GM18868 (cell line): ENCODE data around the gene KLHL41.
"Not testable (repeated sequence)": the region's sequence is repeated elsewhere in the genome, so short reads cannot be mapped to it uniquely, and the experiment has no call there.

Source experiments
- ATAC-seq: cut with Tn5 transposase; IDR thresholded peaks from one replicate; pipeline ENCODE4 v1.9.1; 2021; ENCODE audit warnings: mild to moderate bottlenecking, moderate library complexity; ENCODE audit not compliant: unreplicated experiment

KLHL41 gene

GRCh38 chr2:169507698-169508097, 1.8 kb upstream of the KLHL41 start:
- ATAC-seq, result no peak

- no peak for ATAC-seq
These were observed 453 bp downstream of the KLHL41 start for GRCh38 chr2:169509955-169510354.

- ATAC-seq, result no peak
These were observed 994 bp downstream of the KLHL41 start for GRCh38 chr2:169510496-169510895.

- no peak for ATAC-seq
These were observed 2.3 kb downstream of the KLHL41 start for GRCh38 chr2:169511818-169512217.

GRCh38 chr2:169512525-169512924, 3.0 kb downstream of the KLHL41 start:
- ATAC-seq, result no peak

- no peak for ATAC-seq
These were observed 3.6 kb downstream of the KLHL41 start for GRCh38 chr2:169513094-169513493.

- ATAC-seq, result no peak
These were observed 4.4 kb downstream of the KLHL41 start for GRCh38 chr2:169513926-169514325.

GRCh38 chr2:169514758-169515157, 5.3 kb downstream of the KLHL41 start:
- not testable (repeated sequence) for ATAC-seq

GRCh38 chr2:169516488-169516995, 7.0 kb downstream of the KLHL41 start:
- ATAC-seq, result not testable (repeated sequence)

GRCh38 chr2:169520896-169521295, 11.4 kb downstream of the KLHL41 start:
- ATAC-seq, result no peak

- no peak for ATAC-seq
These were observed 14.2 kb downstream of the KLHL41 start for GRCh38 chr2:169523681-169524080.

GRCh38 chr2:169525434-169525833, 15.9 kb downstream of the KLHL41 start:
- no peak for ATAC-seq

GRCh38 chr2:169526451-169526850, 16.9 kb downstream of the KLHL41 start:
- no peak for ATAC-seq

- peak; percentile 86 for ATAC-seq
These were observed 18.8 kb downstream of the KLHL41 start for GRCh38 chr2:169528271-169528701.

GRCh38 chr2:169539460-169539859, 30.0 kb downstream of the KLHL41 start:
- ATAC-seq, result not testable (repeated sequence)

GRCh38 chr2:169540146-169540545, 30.6 kb downstream of the KLHL41 start:
- no peak for ATAC-seq

- no peak for ATAC-seq
These were observed 32.9 kb downstream of the KLHL41 start for GRCh38 chr2:169542433-169542832.

- no peak for ATAC-seq
These were observed 37.3 kb downstream of the KLHL41 start for GRCh38 chr2:169546756-169547155.

- no peak for ATAC-seq
These were observed 51.9 kb downstream of the KLHL41 start for GRCh38 chr2:169561364-169561763.

- ATAC-seq, result not testable (repeated sequence)
These were observed 52.6 kb downstream of the KLHL41 start for GRCh38 chr2:169562084-169562483.

- no peak for ATAC-seq
These were observed 53.0 kb downstream of the KLHL41 start for GRCh38 chr2:169562519-169562918.

GRCh38 chr2:169565686-169566085, 56.2 kb downstream of the KLHL41 start:
- ATAC-seq, result no peak

- ATAC-seq, result no peak
These were observed 60.4 kb downstream of the KLHL41 start for GRCh38 chr2:169569948-169570347.
